Measurements from ENCODE around the gene COL27A1.

Gene COL27A1

DNA sequence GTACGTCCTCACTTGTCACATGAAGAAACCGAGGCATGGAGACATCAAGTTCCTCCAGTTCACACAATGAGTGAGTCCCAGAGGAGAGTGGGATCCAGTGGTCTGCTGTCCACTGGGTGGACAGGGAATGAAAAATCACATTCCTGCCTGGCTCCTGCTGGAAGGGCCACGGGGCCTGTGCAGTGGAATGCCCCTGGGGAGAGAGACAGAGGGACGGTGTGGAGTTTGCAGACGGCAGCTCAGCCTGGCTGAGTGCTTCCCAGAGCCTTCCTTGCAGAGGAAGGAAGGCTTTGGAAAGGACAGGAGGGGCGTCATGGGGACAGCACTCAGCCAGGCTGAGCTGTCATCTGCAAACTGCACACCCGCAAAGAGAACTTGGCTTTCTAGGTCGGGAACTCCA lies 74.7 kb downstream of the COL27A1 start:
- no peak for DNase-seq

DNA sequence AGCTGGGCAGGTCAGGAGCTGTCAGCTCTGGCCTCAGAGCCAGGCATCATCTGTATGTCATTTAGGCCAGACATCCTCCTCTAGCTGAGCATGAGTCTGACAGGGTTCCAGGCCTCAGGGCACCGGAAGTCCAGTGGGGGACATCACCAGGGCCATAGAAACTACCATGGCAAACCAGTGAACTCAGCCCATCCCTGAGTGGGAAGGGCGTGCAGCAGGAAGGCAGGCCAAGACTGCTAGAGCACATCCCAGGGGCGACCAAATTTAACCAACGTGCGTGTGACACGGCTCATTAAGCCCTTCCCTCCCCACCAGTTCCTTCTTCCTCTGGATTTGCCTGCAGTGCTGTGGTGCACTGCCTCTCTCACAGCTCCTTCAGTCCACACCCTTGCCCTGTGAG lies 75.9 kb downstream of the COL27A1 start:
- DNase-seq = no peak

DNA sequence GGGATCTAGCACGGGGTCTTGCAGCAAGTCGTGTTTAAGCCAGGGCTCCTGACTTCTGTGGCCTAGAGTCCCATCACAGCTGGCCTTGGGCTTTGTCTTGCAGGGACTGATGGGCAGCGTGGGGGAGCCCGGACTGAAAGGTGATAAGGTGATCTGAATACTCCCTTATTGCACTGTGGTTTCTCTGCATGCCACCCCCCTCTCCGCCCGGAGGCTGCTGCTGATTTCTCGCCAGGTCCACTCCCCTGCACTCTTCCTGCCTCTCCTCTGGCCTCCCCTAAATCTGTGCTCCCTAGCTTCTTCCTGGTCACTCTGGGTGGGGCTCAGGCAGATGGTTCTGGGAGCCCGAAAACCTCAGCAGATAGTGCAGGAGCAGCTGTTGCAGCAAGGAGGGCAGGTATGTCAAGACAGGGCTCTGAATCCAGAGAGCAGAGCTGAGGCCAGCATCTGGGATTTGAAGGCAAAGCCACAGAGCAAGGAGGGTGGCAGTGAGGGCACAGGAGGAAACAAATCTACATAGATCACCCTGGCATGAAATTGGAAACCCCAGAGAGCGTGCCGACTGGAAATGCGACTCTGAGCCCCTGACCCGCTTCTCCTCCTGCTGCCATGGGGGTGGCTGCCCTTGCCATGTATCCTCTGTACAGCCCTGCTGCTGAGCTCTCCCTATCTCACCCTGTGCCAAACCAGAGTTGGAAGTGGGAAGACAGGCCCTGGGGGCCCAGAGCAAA lies 76.5 kb downstream of the COL27A1 start:
- no peak for DNase-seq

DNA sequence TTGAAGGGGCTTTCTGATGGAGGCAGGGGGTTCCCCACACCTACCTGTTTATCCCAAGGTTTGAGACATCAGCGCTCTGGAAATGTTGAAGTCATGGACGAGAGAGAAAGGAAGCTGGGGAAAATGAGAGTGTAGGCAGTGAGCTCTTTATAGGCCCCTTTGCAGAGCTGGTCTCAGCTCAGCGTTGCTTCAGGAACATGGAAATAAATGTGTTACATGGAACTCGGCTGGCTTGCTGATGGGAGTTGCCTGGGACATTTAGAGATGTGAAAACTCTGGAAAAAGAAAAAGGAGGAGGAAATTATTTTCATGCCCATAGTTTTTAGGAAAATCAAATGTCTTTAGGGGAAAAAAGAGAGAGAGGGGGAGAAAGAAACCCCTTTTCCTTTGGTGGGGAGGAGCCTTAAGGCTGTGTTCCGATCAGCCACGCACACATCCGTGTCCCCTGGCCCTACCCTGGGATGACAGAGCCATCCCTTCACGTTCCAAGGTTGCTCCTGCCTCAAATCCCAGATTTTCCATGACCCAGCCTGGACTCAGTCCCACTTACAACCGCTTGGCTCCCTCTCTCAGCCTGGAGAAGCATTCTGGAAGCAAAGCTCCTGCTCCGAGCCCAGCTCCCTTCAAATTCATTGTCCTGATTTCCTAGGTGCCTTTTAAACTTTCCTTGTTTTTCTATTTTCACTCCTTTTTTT lies 78.3 kb downstream of the COL27A1 start:
- no peak for DNase-seq

DNA sequence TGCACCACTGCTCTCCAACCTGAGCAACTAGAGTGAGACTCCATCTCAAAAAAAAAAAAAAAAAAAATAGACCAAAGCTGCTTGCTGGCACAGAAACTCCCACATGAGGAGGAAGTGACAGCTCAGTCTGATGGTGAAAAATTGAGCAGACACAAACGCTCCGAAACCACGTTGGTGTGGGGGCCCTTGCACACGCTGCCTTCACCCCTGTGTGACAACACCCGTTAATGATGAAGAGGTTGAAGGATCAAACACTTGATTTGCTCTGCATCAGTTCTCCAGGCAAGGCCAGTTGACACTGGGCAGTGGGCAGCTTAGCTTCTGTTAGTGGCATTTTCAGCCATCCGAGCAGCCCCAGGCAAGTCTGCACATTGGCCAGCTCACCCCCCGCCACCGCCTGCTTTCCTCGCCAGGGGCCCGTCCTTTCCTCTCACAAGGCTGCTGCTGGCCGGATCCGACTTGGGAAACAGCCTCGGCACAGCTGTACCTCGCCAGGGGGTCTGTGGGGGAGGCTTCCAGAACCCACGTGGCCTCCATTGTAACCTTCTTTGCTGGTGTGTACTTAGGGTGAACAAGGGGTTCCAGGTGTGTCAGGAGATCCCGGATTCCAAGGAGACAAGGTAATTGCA lies 79.8 kb downstream of the COL27A1 start:
- DNase-seq = no peak

DNA sequence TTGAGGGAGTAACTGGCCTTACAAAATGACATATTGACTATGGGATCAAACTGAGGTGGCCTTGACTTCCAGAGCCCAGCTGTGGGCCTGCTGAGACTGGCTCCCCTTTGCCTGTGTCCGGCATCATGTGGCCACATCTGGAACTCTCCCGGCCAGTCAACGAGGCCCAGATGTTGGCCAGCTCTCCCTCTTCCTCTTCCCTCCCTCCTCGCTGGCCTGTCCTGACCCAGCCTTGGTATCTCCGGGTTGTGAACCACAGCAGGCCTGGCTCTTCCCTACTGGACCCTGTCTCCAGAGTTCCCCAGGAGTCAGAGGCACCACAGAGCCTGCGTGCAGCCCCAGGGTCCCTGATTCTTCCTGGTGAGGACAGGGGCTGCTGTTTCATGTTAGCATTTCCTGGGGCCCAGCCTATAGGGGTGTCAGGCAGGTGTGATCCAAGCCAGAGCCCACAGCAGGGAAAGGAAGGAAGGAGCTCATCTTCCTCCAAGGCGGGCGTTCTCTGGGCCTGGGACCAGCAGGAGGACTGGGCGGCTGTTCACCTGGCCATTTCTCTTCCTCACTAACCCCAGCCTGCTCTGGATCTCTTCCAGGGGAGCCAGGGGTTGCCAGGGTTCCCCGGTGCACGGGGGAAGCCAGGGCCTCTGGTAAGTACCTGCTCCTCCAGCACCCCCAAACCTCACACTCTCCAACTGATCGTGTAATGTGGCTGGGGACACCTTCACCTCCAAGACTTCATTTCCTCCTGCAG lies 81.2 kb downstream of the COL27A1 start:
- DNase-seq = no peak

DNA sequence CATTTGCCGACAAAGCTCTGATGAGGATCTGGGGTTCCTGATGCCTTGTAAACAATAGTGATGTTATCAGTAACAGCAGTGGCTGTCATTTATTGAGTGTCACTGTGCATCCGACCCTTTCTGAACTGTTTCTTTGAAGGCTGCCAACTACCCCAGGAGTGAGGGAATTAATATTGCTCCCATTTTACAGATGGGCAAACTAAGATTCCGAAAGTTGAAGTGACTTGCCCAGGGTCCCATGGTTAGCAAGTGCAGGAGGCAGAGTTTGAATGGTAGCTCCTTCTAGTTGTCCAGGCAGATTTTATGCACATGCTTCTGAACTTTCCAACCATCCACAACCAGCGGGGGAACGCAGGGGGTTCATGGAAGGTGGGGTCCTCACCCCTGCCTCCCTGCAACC lies 81.9 kb downstream of the COL27A1 start:
- DNase-seq = no peak

DNA sequence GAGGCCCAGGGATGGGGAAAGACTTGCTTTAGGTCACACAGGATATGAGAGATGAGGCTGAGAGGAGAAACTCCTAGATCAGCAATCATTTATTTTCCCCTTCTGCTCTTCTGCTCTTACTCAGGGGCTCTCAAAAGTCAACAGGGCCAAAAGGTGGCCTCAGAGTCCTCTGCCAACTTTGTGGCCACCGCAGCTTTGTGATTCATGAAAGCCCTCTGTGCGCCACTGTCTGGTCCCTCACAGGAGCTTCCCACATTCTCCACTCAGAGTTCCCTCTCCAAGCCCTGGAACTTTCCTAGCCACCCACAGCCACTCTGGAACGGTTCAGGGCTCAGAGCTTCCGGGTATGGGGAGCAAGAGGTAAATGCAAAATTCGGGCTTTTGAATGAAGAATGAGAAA lies 82.4 kb downstream of the COL27A1 start:
- DNase-seq = no peak

DNA sequence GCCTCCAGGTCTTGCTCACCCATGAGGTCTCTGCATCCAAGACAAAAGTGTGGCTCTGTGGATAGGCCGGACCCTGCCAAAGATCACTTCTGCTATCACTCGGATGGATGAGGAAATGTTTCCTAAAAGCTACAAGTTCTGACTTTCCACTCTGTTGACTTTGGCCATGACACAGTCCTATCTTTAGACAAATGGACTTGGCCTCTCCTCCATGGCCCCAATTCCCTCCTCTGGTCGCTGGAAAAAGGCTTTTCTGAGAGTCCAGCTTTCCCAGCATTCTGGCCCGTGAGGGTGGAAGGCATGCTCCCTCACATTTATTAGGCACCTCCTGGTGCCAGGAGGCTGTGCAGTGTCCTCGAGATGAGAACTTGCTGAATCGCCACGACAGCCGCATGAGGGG lies 83.1 kb downstream of the COL27A1 start:
- DNase-seq = no peak

DNA sequence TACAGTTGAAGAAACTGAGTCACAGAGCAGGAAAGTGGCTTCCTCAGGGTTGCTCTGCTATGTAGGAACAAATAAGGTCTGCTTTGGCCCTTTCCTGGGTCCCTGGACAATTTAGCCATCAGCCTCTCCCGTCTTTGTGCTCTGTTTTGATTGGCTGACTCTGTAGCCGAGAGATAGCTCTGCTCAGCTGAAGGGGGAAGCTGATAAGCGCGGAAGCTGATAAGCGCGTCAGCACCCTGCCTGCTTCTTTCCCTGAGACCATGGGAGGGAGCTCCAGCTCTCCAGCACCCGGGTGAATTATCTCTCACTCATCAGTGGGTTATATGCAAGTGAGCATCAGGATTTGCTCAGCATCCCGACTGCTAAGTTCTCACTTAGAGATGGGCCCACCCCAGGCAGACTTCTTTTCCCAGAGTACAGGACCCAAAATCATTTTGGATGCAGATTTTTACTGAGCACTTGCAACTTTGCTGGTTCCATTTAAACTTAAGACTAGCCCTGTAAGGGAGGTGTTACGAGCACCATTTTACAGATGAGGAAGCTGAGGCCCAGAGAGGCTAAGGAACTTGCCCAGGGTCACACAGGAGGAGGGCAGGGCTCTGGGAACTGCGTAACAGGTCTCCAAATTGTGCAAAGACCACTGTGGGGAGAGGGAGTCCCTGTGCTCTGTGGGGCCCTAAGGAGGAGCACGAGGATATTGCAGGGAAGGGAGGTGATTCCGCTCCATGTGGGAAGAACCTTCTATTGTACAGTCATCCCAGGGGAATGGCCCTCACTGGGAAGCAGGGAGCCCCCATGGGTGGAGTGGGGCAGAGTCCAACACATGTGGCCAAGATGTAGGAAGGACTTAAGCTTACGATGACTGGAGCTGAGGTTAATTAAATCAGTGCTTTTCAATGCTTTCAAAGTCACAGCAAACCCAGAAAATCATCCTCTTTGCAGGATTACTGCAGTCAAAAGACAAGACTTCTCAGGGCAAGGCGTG lies 83.8 kb downstream of the COL27A1 start:
- DNase-seq = no peak

DNA sequence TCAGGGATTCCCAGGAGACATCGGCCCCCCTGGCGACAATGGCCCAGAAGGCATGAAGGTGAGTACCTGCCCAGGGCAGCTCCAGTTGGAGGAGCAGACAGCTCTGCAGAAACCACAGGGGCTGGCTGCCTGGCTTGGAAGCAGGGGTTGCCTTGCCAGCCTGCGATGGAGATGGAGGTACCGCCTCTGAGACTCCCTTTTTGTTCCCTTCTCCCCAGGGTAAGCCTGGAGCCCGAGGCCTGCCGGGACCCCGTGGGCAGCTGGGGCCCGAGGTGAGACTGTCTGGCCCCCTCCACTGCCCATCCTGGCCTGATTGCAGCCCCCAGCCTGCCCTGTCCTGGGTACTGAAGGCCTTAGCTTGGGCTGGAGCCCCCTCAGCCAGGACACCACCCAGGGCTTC lies 84.9 kb downstream of the COL27A1 start:
- no peak for DNase-seq

DNA sequence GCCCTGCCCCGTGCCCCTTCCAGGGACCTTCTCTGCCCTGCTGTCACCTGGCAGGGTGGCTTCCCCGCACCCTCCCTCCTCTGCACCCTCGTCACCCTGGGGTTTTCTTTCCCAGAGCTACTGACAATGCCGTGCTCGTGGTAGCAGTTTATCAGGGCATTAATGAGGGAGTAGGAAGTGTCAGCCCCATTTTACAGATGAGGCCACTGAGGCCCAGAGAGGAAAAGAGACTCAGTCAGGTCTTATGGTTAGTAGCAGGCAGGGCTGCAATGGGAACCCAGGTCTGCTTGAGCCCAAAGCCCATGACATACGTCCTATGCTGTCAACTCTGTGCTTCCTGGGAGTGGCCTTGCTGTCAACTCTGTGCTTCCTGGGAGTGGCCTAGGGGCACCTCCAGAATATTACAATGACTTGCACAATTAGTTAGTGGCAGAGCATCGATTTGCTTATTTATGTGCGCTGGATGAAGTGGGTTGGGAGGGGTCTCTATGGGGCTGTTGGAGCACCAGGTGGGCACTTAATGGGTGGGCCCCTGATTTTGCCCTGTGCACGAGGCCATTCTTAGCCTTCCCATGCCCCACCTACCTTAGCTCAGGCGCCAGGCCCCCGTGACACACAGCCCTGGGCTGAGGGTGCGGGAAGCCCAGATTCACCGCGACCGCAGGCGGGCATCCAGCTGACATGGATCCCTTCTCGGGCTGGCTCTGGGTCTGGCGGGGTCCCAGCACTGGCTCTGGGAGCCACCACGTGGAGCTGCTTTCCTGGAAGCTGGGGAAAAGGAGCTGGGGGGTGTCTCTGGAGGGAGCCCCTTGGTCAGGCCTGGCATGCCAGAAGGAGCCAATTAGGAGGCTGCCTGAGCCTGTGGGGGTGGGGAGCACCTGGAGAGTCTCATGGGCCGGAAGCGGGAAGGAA lies 85.6 kb downstream of the COL27A1 start:
- DNase-seq = no peak

DNA sequence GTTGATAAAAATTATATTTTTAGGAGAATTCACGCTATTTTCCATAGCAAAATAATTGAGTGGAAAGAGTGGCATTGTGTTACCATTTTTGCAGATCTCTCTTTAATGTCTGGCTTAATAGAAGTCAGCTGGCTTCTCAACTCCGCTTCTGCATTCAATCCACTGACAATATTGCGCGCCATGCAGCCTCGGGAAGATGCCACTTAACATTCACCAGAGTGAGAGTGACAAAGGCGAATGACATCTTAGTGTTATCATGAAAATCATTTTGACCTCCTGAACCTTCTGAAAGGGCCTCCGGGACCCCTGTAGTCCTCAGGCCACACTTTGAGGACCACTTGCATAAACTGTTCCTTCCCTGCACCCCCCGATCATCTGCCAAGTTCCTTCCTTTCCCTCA lies 87.5 kb downstream of the COL27A1 start:
- DNase-seq = no peak

DNA sequence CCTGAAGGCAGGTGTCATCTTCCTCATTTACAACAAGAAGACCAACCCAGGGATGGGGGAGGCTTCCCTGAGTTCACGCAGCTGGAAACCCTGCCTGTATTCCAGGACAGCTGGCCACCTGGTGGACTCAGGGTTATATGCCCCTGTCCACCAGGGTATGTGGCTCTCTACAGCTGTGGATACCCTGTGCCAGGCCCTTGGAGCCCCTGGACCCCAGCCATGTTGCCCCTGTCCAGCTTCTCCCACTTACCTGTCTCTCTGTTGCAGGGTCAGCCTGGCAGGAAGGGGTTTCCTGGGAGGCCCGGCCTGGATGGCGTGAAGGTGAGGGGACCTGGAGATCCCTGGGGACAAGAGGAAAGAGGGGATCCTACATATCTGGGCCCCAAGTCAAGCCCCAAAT lies 87.9 kb downstream of the COL27A1 start:
- no peak for DNase-seq

DNA sequence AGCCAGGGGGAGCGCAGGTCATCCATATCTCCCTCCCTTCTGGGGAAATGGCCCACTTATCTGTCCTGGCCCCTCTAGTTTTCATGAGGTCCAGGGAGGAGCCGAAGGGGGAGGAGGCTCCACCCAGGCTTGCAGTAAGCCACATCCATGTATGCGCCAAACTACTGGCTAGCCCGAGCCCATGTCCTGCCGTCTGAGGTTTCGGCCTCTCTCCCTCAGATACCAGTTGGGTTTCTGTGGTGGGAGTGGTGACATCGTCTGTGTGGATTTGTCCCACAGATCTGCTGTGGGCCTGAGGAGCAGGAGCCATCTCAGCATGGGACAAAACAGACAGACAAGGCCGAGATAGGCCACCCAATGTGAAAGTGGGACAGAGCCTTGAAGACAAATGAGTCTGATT lies 89.2 kb downstream of the COL27A1 start:
- DNase-seq = no peak

DNA sequence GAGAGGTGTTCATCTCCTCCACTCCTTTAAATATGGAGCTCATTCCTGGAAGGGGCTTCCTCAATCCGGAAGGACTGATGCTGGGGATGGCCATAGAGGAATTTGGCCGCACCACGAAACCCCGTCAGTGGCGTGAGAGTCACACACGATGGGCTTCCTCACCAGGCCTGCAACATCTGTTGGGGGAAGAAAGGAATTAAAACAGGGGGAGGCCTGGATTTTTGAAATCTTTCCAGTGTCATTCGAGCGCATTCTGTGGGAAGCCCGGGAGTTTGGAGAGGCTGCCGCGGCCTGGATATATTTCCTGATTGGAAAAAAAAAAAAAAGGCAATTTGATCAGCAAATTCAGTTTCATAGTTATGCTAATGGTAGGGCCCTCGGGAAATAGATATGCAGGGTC lies 91.2 kb downstream of the COL27A1 start:
- no peak for DNase-seq

DNA sequence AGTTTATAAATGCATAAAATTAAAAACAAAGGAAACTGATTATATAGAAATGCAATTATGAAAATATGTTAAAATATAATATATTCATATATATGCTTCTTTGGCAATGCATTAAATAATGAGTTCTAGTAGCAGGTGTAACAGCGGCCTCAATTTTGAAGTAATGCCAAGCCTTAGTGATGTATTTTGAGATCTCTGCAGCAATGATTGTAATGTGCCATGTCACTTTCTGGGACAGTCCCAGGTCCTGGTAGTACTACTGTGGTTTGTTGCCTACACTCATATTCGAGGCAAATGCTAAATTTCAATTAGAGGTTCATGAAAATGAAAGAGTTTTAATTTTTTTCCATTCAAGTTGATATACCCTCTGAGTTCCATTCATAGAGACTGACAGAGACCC lies 91.7 kb downstream of the COL27A1 start:
- no peak for DNase-seq

DNA sequence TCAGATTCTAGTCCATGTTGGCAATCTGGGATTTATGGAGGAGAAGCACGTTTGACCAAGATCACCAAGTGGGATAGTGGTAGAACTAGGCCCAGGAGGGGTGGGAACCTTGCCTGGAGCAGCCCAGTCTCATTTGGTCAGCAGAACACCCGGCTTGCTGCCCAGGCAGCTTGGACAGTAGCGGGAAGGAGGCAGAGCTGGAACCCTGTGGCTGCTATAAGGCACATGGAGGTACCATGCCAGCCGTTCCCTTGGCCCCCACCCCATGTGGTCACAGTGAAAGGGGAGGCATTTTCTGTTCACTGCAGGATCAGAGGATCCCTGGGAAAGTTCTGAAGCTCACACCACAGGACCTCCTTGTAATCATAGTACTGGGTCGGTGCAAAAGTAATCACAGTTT lies 92.2 kb downstream of the COL27A1 start:
- no peak for DNase-seq

DNA sequence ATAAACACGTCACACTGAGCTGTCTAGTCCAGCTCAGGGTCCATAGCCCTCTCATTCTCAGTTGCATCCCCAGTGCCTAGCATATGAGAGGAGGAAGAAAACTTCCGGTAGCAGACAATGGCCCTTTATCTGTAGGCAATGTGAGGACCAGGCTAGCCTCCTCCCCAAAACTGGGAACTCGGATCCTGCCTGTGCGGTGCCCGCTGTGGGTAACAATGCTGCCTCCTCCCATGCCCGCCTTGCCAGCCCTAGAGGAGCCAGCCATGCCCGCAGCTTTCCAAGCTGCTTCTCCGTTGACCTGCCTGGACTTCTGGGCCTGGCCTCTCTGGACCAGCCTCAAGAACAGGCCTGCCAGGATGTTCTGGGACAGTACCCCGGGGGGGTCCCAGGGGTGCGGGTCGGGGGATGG lies 93.0 kb downstream of the COL27A1 start:
- DNase-seq = no peak

DNA sequence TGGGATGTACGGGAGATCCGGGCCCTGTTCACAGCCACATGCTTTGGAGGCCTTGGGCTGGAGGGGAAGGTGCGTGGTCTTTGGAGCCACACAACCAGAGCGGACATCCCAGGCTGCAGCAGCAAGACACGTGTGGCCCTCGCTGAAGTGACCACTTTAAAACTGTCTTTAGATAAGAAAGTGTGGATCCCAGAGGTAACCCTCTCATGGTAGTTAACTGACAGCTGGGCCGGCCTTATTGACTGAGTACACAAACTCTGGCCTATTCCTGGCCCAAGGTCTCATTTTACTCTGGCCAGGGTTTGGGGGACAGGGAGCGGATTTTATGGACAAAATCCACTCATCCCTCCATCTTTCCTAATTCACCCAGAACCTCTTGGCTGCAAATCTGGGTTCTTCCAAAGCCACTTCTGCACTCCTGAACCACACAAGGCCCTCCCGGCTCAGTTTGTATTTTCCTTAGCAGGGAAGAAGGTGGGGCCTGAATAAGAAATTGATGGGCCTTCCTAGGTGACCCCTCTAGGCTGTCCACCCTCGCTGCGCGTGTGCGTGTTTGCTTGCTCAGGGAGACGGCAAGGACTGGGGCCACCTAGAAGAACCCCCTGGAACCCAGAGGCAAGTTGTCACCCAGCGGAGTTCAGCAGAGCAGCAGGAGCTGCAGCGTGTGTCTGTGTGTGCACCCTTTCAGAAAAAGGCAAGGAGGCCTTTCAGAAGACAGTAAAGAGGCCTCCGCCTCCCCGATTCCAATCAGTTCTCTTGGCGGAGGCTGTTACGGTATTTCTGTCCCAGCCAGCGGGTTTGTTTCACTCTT lies 94.3 kb downstream of the COL27A1 start:
- DNase-seq = no peak

DNA sequence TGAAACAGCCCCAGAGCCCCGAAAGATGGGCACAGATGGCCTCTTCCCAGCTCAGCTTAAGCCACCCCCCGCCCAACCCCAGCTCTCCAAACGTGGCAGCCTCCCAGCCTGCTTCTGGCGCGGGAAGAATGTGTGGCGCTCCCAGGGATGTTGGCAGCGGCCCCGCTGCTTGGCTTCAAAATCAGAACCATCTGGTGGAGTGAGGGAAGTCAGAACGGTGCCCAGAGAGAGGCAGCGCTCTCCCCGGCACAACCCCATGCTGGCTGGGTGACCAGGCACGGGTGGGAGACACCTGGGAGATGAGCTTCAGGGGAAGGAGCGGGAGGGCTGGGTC lies 94.9 kb downstream of the COL27A1 start:
- no peak for DNase-seq
